Gastrocnemius medialis (tissue), 4 donors: ENCODE data around the gene DCAF16. TPM values are rescaled to one million over a fixed set of nuclear protein-coding genes. Genes with fewer than 3 reads are reported as not detected.

Experiments used
- ATAC-seq, 2 donors: fragments of 150-250 bp; one replicate each; pipeline ENCODE4 v1.9.1; 2016
- DNase-seq, 2 donors: peaks; one replicate each; pipeline ENCODE4 v3.0.0-alpha.2; 2019
- H3K27ac ChIP-seq, 4 donors: fragments of 200-600 bp; sonication (generic); 1 replicate in 1 of 4; 2 replicates in 3 of 4; pipeline ENCODE4 v1.5.1; 2016 to 2018; ENCODE audit warnings: mild to moderate bottlenecking in 2 of 4, moderate library complexity in 1 of 4
- H3K27me3 ChIP-seq, 3 donors: fragments of 200-600 bp; sonication (generic) in 2 of 3; 1 replicate in 1 of 3; 2 replicates in 2 of 3; pipeline versions ENCODE4 v1.5.1 to v1.6.0; 2016 to 2019; ENCODE audit warnings: mild to moderate bottlenecking in 1 of 3, moderate library complexity in 1 of 3
- H3K36me3 ChIP-seq, 2 donors: fragments of 200-600 bp; sonication (generic) in 1 of 2; one replicate each; pipeline ENCODE4 v1.5.1; 2017 to 2018
- H3K4me1 ChIP-seq, 2 donors: fragments of 200-600 bp; sonication (generic) in 1 of 2; one replicate each; pipeline ENCODE4 v1.5.1; 2016 to 2017; ENCODE audit warnings: mild to moderate bottlenecking in 2 of 2
- H3K4me3 ChIP-seq, 4 donors: fragments of 200-600 bp; sonication (generic) in 3 of 4; 1 replicate in 1 of 4; 2 replicates in 3 of 4; pipeline ENCODE4 v1.5.1; 2016 to 2019; ENCODE audit warnings: mild to moderate bottlenecking in 2 of 4
- H3K9me3 ChIP-seq, 3 donors: fragments of 200-600 bp; sonication (generic) in 2 of 3; 1 replicate in 1 of 3; 2 replicates in 2 of 3; pipeline ENCODE4 v1.5.1; 2016 to 2019
- CTCF ChIP-seq, 5 experiments: fragments of 450-650 bp in 3 of 5; fragments of 200-600 bp in 2 of 5; sonication (generic) in 2 of 5; IDR thresholded peaks in 4 of 5; conservative IDR thresholded peaks in 1 of 5; 1 replicate in 4 of 5; 2 replicates in 1 of 5; pipeline ENCODE4 v1.5.1; 2016 to 2019; ENCODE audit warnings: antibody characterized with exemption in 5 of 5, mild to moderate bottlenecking in 3 of 5, moderate library complexity in 3 of 5
- POLR2A ChIP-seq, 2 donors: fragments of 450-650 bp; IDR thresholded peaks; one replicate each; pipeline ENCODE4 v1.6.1; 2017; ENCODE audit warnings: antibody characterized with exemption in 2 of 2, mild to moderate bottlenecking in 2 of 2, moderate library complexity in 2 of 2
- in situ Hi-C, 4 donors: fragments of 200-750 bp; cut with MboI; loops; one replicate each; pipeline versions ENCODE4 v1.15.0 to v1.8.0; 2017; ENCODE audit warnings: low sequenced_read_pairs in 4 of 4
- intact Hi-C: fragments of 100-400 bp; cut with DNase I; formaldehyde crosslinking; loops from one replicate; pipeline ENCODE4 v1.15.1; 2023; ENCODE audit warnings: low total_unique reads
- total RNA-seq, 4 donors: library from RNA; depleted of rRNA; stranded (reverse); fragments of >200 nt; gene quantifications; one replicate each; pipeline versions ENCODE4 v1.1.0 to v1.2.3, GENCODE V29; 2016

Gene DCAF16
- total RNA-seq, 4 donors from 2014 or later: 5.8 to 12.3 (median 8.2) TPM

- H3K27me3 ChIP-seq: no peaks in the 10 kb centered on the region
- DNase-seq: no peak
- in situ Hi-C loops (loop anchor here in 1 of 4 donors (25.0 kb wide), 1 partner anchor 741 kb away; no protein-coding TSS in a partner anchor), intact Hi-C loops (no loop called here)
- H3K27ac ChIP-seq: no peak overlapping the region
- H3K36me3 ChIP-seq: no peaks in the 10 kb centered on the region
- ATAC-seq: no peak
- H3K9me3 ChIP-seq: no peaks in the 10 kb centered on the region
- TF ChIP-seq CTCF (IDR thresholded peaks at IDR 0.05 in 4 of 5, conservative IDR thresholded peaks at IDR 0.05 in 1 of 5): no peak
- no peak for TF ChIP-seq POLR2A (IDR thresholded peaks at IDR 0.05)
- no peaks in the 10 kb centered on the region for H3K4me1 ChIP-seq
- H3K4me3 ChIP-seq: no peak overlapping the region
Measured at GRCh38 chr4:17846266-17846665, 35.7 kb upstream of the DCAF16 start.

DNA sequence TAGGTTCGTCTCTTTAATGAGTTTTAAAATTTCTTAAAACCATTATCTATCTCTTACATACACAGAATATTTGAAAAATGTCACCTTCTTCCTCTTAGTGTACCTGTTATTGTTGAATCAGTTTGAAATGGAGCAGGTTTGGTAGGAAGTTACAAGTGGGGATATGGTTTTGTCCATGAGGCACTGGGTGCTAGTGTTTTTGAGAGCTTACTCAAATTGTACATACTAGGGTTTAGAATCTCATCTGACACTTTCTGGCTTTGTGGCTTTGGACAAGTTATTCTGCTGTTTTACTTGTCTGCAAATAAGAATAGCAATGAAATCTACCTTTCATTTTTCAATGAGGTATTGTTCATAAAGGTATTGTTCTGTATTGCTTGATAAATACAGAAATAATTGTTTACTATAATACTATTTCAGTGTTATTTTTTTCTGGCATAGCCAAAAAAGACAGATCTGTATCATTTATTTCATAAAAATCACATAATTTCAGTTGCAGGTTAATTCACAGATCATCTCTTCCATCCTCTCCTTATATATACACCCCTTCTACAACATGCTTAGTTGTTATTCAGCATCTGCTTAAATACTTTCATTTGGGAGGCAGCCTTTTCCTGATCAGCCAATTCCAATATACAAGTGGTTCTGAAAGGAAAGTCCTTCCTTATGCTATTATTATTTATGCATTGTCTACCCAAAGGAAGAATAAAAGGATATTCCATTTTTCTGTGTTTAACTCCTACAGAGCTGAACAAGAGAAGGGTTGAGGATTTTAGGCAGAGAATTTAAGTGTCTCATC, 13.5 kb upstream of the DCAF16 start:
- Histone ChIP-seq H3K36me3 (no peaks in the 10 kb centered on the region), H3K4me1 (no peaks in the 10 kb centered on the region), H3K9me3 (no peaks in the 10 kb centered on the region), H3K27ac (no peak overlapping the region), H3K27me3 (no peaks in the 10 kb centered on the region), H3K4me3 (no peak overlapping the region)
- TF ChIP-seq CTCF (IDR thresholded peaks at IDR 0.05 in 4 of 5, conservative IDR thresholded peaks at IDR 0.05 in 1 of 5): no peak
- no peak for TF ChIP-seq POLR2A (IDR thresholded peaks at IDR 0.05)
- no peak for DNase-seq
- no peak for ATAC-seq
- intact Hi-C loops (no loop called here), in situ Hi-C loops (loop anchor here in 3 of 4 donors (25.0 kb wide), 3 partner anchors 188 to 763 kb away; partner anchors contain the start of gene LCORL (in 2 of the 3))

DNA sequence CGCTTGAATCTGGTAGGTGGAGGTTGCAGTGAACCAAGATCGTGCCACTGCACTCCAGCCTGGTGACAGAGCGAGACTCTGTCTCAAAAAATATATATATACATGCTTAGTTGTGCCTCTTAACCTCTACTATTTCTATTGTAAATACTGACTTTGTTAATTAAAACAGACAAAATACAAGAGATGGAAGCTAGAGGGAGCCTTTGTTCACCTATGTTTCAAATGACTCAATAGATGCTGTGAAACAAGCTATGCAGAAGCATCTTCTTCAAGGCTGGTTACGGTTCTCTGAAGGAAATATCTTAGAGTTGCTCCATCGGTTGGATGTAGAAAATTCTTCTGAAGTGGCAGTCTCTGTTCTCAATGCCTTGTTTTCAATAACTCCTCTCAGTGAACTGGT, 6.5 kb upstream of the DCAF16 start:
- peak; percentile 41 to 42 for ATAC-seq

DNA sequence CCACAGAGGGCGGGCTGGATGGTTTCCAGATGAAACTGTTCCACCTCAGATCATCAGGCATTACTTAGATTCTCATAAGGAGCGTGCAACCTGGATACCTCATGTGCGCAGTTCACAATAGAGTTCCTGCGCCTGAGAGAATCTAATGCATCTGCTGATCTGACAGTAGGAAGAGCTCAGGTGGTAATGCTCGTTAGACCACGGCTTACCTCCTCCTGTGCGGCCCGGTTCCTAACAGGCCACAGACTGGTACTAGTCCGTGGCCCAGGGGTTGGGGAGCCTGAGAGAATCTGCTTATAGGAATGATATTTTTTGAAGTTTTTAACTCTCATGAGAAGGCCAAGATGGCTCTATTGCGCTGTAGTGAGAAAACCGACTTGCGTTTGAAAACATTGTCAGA, 5.6 kb upstream of the DCAF16 start:
- Histone ChIP-seq H3K4me1 (peaks cover 6 to 7% of the 10 kb centered on the region in 2 donors), H3K27me3 (no peaks in the 10 kb centered on the region), H3K36me3 (no peaks in the 10 kb centered on the region), H3K4me3 (no peak overlapping the region), H3K27ac (no peak overlapping the region), H3K9me3 (no peaks in the 10 kb centered on the region)
- no peak for ATAC-seq
- in situ Hi-C loops: loop anchor here (5.0 to 25.0 kb wide), 5 partner anchors 196 to 779 kb away; partner anchors contain the start of gene LCORL (in 2 of the 4)
- DNase-seq: no peak
- no peak for TF ChIP-seq POLR2A (IDR thresholded peaks at IDR 0.05)
- no peak for TF ChIP-seq CTCF (IDR thresholded peaks at IDR 0.05 in 4 of 5, conservative IDR thresholded peaks at IDR 0.05 in 1 of 5)
- intact Hi-C loops: no loop called here

More for the DNA sequence above, 6.5 kb upstream of the DCAF16 start:
- Histone ChIP-seq H3K4me1 (no peaks in the 10 kb centered on the region), H3K27me3 (no peaks in the 10 kb centered on the region), H3K27ac (no peak overlapping the region), H3K36me3 (no peaks in the 10 kb centered on the region), H3K9me3 (no peaks in the 10 kb centered on the region), H3K4me3 (no peak overlapping the region)
- TF ChIP-seq CTCF (IDR thresholded peaks at IDR 0.05 in 4 of 5, conservative IDR thresholded peaks at IDR 0.05 in 1 of 5) (peak in 4 of 5 experiments; percentile 26 to 54 (median 38)), POLR2A (IDR thresholded peaks at IDR 0.05) (no peak)
- in situ Hi-C loops (loop anchor here (5.0 to 25.0 kb wide), 5 partner anchors 195 to 778 kb away; partner anchors contain the start of gene LCORL (in 2 of the 4)), intact Hi-C loops (no loop called here)
- no peak for DNase-seq
